ENCODE measurements around the gene NTRK3. TPM values are rescaled to one million over a fixed set of nuclear protein-coding genes. Genes with fewer than 3 reads are reported as not detected.

Gene NTRK3
- total RNA-seq, 1 experiment from 2014 or later, result not detected

DNA sequence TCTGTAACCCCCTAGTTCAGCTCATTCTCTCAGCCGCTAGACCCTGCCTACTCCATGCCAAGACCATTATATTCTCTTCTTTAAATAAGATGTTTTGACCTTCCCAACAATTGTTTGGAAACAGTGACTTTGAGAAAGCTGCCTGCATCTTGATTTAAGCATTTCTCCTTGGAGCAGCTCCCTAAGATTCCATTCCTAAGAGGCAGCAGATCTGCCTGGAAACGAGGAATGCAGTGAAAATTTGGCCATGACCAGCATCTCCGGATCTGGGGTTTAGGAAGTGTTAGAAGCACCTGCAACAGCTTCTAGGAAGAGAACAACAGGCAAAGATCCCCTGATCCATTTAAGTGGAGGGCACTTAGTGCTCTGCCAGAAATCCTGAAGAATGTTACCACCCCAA lies 235.7 kb downstream of the NTRK3 start:
- Mint-ChIP-seq H3K27ac (ENCODE audit: unreplicated experiment) (no peak overlapping the region), H3K9me3 (ENCODE audit: unreplicated experiment) (no peaks in the 10 kb centered on the region)

GRCh38 chr15:88019656-88020055 lies 236.9 kb downstream of the NTRK3 start:
- no peaks in the 10 kb centered on the region for H3K36me3 ChIP-seq (ENCODE audit: control insufficient read depth, insufficient read depth, low read length)

More for the DNA sequence above, 235.7 kb downstream of the NTRK3 start:
- H3K36me3 Mint-ChIP-seq (ENCODE audit: insufficient read depth, unreplicated experiment), result no peaks in the 10 kb centered on the region
- intact Hi-C loops (cut with micrococcal nuclease; ENCODE audit: unreplicated experiment), result no loop called here
- no peak overlapping the region for H3K4me3 Mint-ChIP-seq (ENCODE audit: unreplicated experiment)
- Histone ChIP-seq H3K27me3 (replicated peaks; ENCODE audit: control insufficient read depth, insufficient read depth, low read length) (no peaks in the 10 kb centered on the region), H3K4me3 (ENCODE audit: low read depth, low read length) (no peak overlapping the region), H3K36me3 (ENCODE audit: control insufficient read depth, insufficient read depth, low read length) (no peaks in the 10 kb centered on the region), H3K9me3 (no peaks in the 10 kb centered on the region; the same call in 1 of the 2 replicates), H3K4me1 (no peaks in the 10 kb centered on the region)
- no TSS peak for BruUV-seq (replicated peaks)
- no peak for DNase-seq
- TF ChIP-seq CTCF (IDR thresholded peaks at IDR 0.05; ENCODE audit: insufficient read depth in 1 of 2, low read depth in 1 of 2, low read length in 1 of 2, severe bottlenecking in 1 of 2, unreplicated experiment in 1 of 2), result no peak
- H3K27me3 Mint-ChIP-seq (ENCODE audit: insufficient read depth, unreplicated experiment), result peaks cover 15% of the 10 kb centered on the region
- POLR2A ChIA-PET, result no interaction called here
- no peaks in the 10 kb centered on the region for H3K4me1 Mint-ChIP-seq (ENCODE audit: low read depth, unreplicated experiment)
- CTCF ChIA-PET, result no interaction called here

GRCh38 chr15:88018869-88019641 lies 237.5 kb downstream of the NTRK3 start:
- Mint-ChIP-seq H3K36me3 (ENCODE audit: insufficient read depth, unreplicated experiment) (no peaks in the 10 kb centered on the region), H3K27me3 (ENCODE audit: insufficient read depth, unreplicated experiment) (peaks cover 13% of the 10 kb centered on the region), H3K4me3 (ENCODE audit: unreplicated experiment) (no peak overlapping the region), H3K27ac (ENCODE audit: unreplicated experiment) (no peak overlapping the region), H3K4me1 (ENCODE audit: low read depth, unreplicated experiment) (no peaks in the 10 kb centered on the region), H3K9me3 (ENCODE audit: unreplicated experiment) (no peaks in the 10 kb centered on the region)
- no peaks in the 10 kb centered on the region for H3K4me1 ChIP-seq
- BruUV-seq (replicated peaks), result no TSS peak
- no peak for DNase-seq
- no peaks in the 10 kb centered on the region for H3K27me3 ChIP-seq (replicated peaks; ENCODE audit: control insufficient read depth, insufficient read depth, low read length)
- intact Hi-C loops (cut with micrococcal nuclease; ENCODE audit: unreplicated experiment), result no loop called here
- CTCF ChIA-PET, result no interaction called here
- no peaks in the 10 kb centered on the region for H3K36me3 ChIP-seq (ENCODE audit: control insufficient read depth, insufficient read depth, low read length)
- no peaks in the 10 kb centered on the region; the same call in 1 of the 2 replicates for H3K9me3 ChIP-seq
- no peak for TF ChIP-seq CTCF (IDR thresholded peaks at IDR 0.05; ENCODE audit: insufficient read depth in 1 of 2, low read depth in 1 of 2, low read length in 1 of 2, severe bottlenecking in 1 of 2, unreplicated experiment in 1 of 2)
- POLR2A ChIA-PET, result no interaction called here
- H3K4me3 ChIP-seq (ENCODE audit: low read depth, low read length), result no peak overlapping the region

More at GRCh38 chr15:88019656-88020055, 236.9 kb downstream of the NTRK3 start:
- CTCF ChIA-PET, result no interaction called here
- BruUV-seq (replicated peaks), result no TSS peak
- no peak overlapping the region for H3K4me3 Mint-ChIP-seq (ENCODE audit: unreplicated experiment)
- H3K36me3 Mint-ChIP-seq (ENCODE audit: insufficient read depth, unreplicated experiment), result no peaks in the 10 kb centered on the region
- peaks cover 18% of the 10 kb centered on the region for H3K27me3 Mint-ChIP-seq (ENCODE audit: insufficient read depth, unreplicated experiment)
- POLR2A ChIA-PET, result no interaction called here
- no peaks in the 10 kb centered on the region for H3K9me3 Mint-ChIP-seq (ENCODE audit: unreplicated experiment)
- TF ChIP-seq CTCF (IDR thresholded peaks at IDR 0.05; ENCODE audit: insufficient read depth in 1 of 2, low read depth in 1 of 2, low read length in 1 of 2, severe bottlenecking in 1 of 2, unreplicated experiment in 1 of 2), result no peak
- Histone ChIP-seq H3K9me3 (no peaks in the 10 kb centered on the region; the same call in 1 of the 2 replicates), H3K4me3 (ENCODE audit: low read depth, low read length) (no peak overlapping the region), H3K27me3 (replicated peaks; ENCODE audit: control insufficient read depth, insufficient read depth, low read length) (no peaks in the 10 kb centered on the region), H3K4me1 (no peaks in the 10 kb centered on the region)
- H3K4me1 Mint-ChIP-seq (ENCODE audit: low read depth, unreplicated experiment), result no peaks in the 10 kb centered on the region
- H3K27ac Mint-ChIP-seq (ENCODE audit: unreplicated experiment), result no peak overlapping the region
- DNase-seq, result no peak
- intact Hi-C loops (cut with micrococcal nuclease; ENCODE audit: unreplicated experiment), result no loop called here

Measured in Caco-2 (cell line).